ENCODE results near the gene KCNH8. TPM values are rescaled to one million over a fixed set of nuclear protein-coding genes. Genes with fewer than 3 reads are reported as not detected.

Gene KCNH8
- total and polyA plus RNA-seq, 2 experiments from 2014 or later = not detected

DNA sequence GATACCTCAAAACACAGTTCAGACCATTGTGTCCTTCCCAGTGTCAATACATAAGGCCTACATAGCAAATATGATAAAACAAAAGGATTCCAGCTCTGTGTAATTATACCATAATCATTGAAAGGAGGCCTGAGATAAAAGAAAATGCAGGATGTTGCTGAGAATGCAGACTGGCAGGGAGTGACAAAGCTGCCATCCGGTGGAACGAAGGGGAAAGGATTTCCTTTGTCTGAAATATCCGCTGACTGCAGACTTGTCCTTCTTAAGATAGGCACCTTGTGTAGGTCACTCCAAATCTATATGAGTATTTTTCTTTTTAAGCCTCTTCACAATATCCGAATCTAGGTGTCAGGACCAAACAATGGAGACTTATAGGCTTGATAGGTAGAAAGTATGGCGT, 108.0 kb downstream of the KCNH8 start:
- Histone ChIP-seq H3K4me2 (ENCODE audit: unreplicated experiment) (no peak overlapping the region), H3K27me3 (replicated peaks; ENCODE audit: insufficient read depth) (no peaks in the 10 kb centered on the region), H3F3A (ENCODE audit: insufficient read depth) (no peaks in the 10 kb centered on the region), H3K9ac (no peak overlapping the region), H3K4me1 (ENCODE audit: insufficient read depth) (no peaks in the 10 kb centered on the region), H3K4me3 (no peak overlapping the region), H3K27ac (no peak overlapping the region), H3K79me2 (ENCODE audit: insufficient read depth) (no peaks in the 10 kb centered on the region), H3K9me3 (ENCODE audit: low read depth) (no peaks in the 10 kb centered on the region), H3K9me2 (ENCODE audit: insufficient read depth) (no peaks in the 10 kb centered on the region), H2AFZ (no peak overlapping the region), H4K20me1 (ENCODE audit: insufficient read depth) (no peaks in the 10 kb centered on the region), H3K36me3 (ENCODE audit: low read depth) (no peaks in the 10 kb centered on the region)
- DNase-seq = no peak
- in situ Hi-C loops (cut with MboI) = no loop called here
- WGBS, 2 experiments (ENCODE audit: low coverage in 1 of 2, low lambda C conversion rate in 2 of 2, missing lambda C conversion rate in 2 of 2) = 21 to 23% methylated on average over 5 of the region's 5 CpGs
- TF ChIP-seq EZH2phosphoT487 (IDR thresholded peaks at IDR 0.05; ENCODE audit: insufficient read depth, low read depth) (no peak), EZH2 (IDR thresholded peaks at IDR 0.05; ENCODE audit: insufficient read depth, poor library complexity, severe bottlenecking) (no peak)

DNA sequence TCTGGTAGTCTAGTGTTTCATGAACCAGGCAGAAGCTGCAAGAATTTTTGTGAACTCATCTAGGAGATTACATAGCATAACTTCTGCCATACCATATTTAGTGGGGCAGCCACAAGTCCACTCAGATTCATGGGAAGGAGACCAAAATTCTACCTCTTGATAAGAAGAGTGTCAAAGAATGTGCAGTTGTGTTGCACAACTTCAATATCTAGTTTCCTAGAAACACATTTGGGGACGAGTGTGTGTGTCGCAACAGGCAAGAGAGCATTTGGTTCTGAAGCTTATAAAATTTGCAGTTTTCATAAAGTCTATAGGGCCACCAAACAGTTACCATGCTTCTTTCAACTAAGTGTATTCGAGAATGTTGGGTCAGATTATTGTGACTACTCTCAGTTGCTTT, 115.3 kb downstream of the KCNH8 start:
- Histone ChIP-seq H3K4me2 (ENCODE audit: unreplicated experiment) (no peak overlapping the region), H3K9me3 (ENCODE audit: low read depth) (no peaks in the 10 kb centered on the region), H2AFZ (no peak overlapping the region), H3K9me2 (ENCODE audit: insufficient read depth) (no peaks in the 10 kb centered on the region), H3K27me3 (replicated peaks; ENCODE audit: insufficient read depth) (no peaks in the 10 kb centered on the region), H3K27ac (no peak overlapping the region), H3F3A (ENCODE audit: insufficient read depth) (no peaks in the 10 kb centered on the region), H3K79me2 (ENCODE audit: insufficient read depth) (no peaks in the 10 kb centered on the region), H3K4me1 (ENCODE audit: insufficient read depth) (no peaks in the 10 kb centered on the region), H3K9ac (no peak overlapping the region), H3K36me3 (ENCODE audit: low read depth) (no peaks in the 10 kb centered on the region), H4K20me1 (ENCODE audit: insufficient read depth) (no peaks in the 10 kb centered on the region), H3K4me3 (no peak overlapping the region)
- TF ChIP-seq EZH2phosphoT487 (IDR thresholded peaks at IDR 0.05; ENCODE audit: insufficient read depth, low read depth) = no peak
- in situ Hi-C loops (cut with MboI) = no loop called here
- DNase-seq = no peak
- 21 to 34% methylated on average over 3 of the region's 3 CpGs for WGBS, 2 experiments (ENCODE audit: low coverage in 1 of 2, low lambda C conversion rate in 2 of 2, missing lambda C conversion rate in 2 of 2)

GRCh38 chr3:19264424-19264823, 116.1 kb downstream of the KCNH8 start:
- no peak overlapping the region for H3K4me3 ChIP-seq
- in situ Hi-C loops (cut with MboI) = no loop called here
- no peaks in the 10 kb centered on the region for H3K9me3 ChIP-seq (ENCODE audit: low read depth)
- no peak for DNase-seq
- H4K20me1 ChIP-seq (ENCODE audit: insufficient read depth) = no peaks in the 10 kb centered on the region
- no peak overlapping the region for H3K27ac ChIP-seq
- no peaks in the 10 kb centered on the region for H3F3A ChIP-seq (ENCODE audit: insufficient read depth)
- H2AFZ ChIP-seq = no peak overlapping the region
- no peaks in the 10 kb centered on the region for H3K27me3 ChIP-seq (replicated peaks; ENCODE audit: insufficient read depth)
- TF ChIP-seq EZH2phosphoT487 (IDR thresholded peaks at IDR 0.05; ENCODE audit: insufficient read depth, low read depth) (no peak), EZH2 (IDR thresholded peaks at IDR 0.05; ENCODE audit: insufficient read depth, poor library complexity, severe bottlenecking) (no peak)
- no peaks in the 10 kb centered on the region for H3K9me2 ChIP-seq (ENCODE audit: insufficient read depth)
- H3K79me2 ChIP-seq (ENCODE audit: insufficient read depth) = no peaks in the 10 kb centered on the region
- 15 to 19% methylated on average over 6 of the region's 6 CpGs for WGBS, 2 experiments (ENCODE audit: low coverage in 1 of 2, low lambda C conversion rate in 2 of 2, missing lambda C conversion rate in 2 of 2)
- H3K4me1 ChIP-seq (ENCODE audit: insufficient read depth) = no peaks in the 10 kb centered on the region
- no peak overlapping the region for H3K4me2 ChIP-seq (ENCODE audit: unreplicated experiment)
- H3K9ac ChIP-seq = no peak overlapping the region
- no peaks in the 10 kb centered on the region for H3K36me3 ChIP-seq (ENCODE audit: low read depth)

DNA sequence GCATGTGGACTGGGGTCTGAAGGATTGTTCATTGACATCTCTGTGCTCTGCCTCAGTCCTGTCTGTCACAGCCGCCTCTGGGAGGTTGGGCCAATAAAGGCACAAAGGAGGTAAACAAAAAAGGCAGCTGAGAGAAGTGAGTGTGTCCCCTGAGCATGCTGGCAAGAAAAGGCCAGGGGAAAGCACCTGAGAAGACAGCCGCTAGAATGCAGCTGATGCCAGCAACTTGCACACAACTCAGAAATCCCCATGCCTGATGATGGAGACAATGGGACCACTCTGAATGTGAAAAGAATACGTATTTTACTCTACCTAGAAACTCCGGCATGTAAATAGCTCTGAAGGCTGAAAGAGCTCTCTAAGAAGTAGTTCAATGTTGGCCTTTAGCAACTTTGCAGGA, 118.7 kb downstream of the KCNH8 start:
- Histone ChIP-seq H3K9ac (no peak overlapping the region), H3F3A (ENCODE audit: insufficient read depth) (no peaks in the 10 kb centered on the region), H3K36me3 (ENCODE audit: low read depth) (no peaks in the 10 kb centered on the region), H3K27me3 (replicated peaks; ENCODE audit: insufficient read depth) (no peaks in the 10 kb centered on the region), H3K79me2 (ENCODE audit: insufficient read depth) (no peaks in the 10 kb centered on the region), H3K4me3 (no peak overlapping the region), H3K9me2 (ENCODE audit: insufficient read depth) (no peaks in the 10 kb centered on the region), H2AFZ (no peak overlapping the region), H3K27ac (no peak overlapping the region), H3K4me2 (ENCODE audit: unreplicated experiment) (no peak overlapping the region), H3K9me3 (ENCODE audit: low read depth) (no peaks in the 10 kb centered on the region), H3K4me1 (ENCODE audit: insufficient read depth) (no peaks in the 10 kb centered on the region), H4K20me1 (ENCODE audit: insufficient read depth) (no peaks in the 10 kb centered on the region)
- 27 to 35% methylated on average over 4 of the region's 4 CpGs for WGBS, 2 experiments (ENCODE audit: low coverage in 1 of 2, low lambda C conversion rate in 2 of 2, missing lambda C conversion rate in 2 of 2)
- no peak for DNase-seq
- in situ Hi-C loops (cut with MboI) = no loop called here
- TF ChIP-seq EZH2 (IDR thresholded peaks at IDR 0.05; ENCODE audit: insufficient read depth, poor library complexity, severe bottlenecking) (no peak), EZH2phosphoT487 (IDR thresholded peaks at IDR 0.05; ENCODE audit: insufficient read depth, low read depth) (no peak)

GRCh38 chr3:19270481-19270880, 122.2 kb downstream of the KCNH8 start:
- H3K9ac ChIP-seq = no peak overlapping the region
- no peaks in the 10 kb centered on the region for H3K9me3 ChIP-seq (ENCODE audit: low read depth)
- no peak for DNase-seq
- H4K20me1 ChIP-seq (ENCODE audit: insufficient read depth) = no peaks in the 10 kb centered on the region
- 4 to 7% methylated on average over 2 of the region's 2 CpGs for WGBS, 2 experiments (ENCODE audit: low coverage in 1 of 2, low lambda C conversion rate in 2 of 2, missing lambda C conversion rate in 2 of 2)
- no peak overlapping the region for H2AFZ ChIP-seq
- no peaks in the 10 kb centered on the region for H3K36me3 ChIP-seq (ENCODE audit: low read depth)
- TF ChIP-seq EZH2phosphoT487 (IDR thresholded peaks at IDR 0.05; ENCODE audit: insufficient read depth, low read depth) = no peak
- TF ChIP-seq EZH2 (IDR thresholded peaks at IDR 0.05; ENCODE audit: insufficient read depth, poor library complexity, severe bottlenecking) = no peak
- H3F3A ChIP-seq (ENCODE audit: insufficient read depth) = no peaks in the 10 kb centered on the region
- no peak overlapping the region for H3K4me2 ChIP-seq (ENCODE audit: unreplicated experiment)
- H3K27me3 ChIP-seq (replicated peaks; ENCODE audit: insufficient read depth) = no peaks in the 10 kb centered on the region
- H3K4me1 ChIP-seq (ENCODE audit: insufficient read depth) = no peaks in the 10 kb centered on the region
- no peak overlapping the region for H3K27ac ChIP-seq
- no peaks in the 10 kb centered on the region for H3K79me2 ChIP-seq (ENCODE audit: insufficient read depth)
- no peak overlapping the region for H3K4me3 ChIP-seq
- no peaks in the 10 kb centered on the region for H3K9me2 ChIP-seq (ENCODE audit: insufficient read depth)
- in situ Hi-C loops (cut with MboI) = no loop called here
